Measurements from ENCODE around the gene NEK3.
"Not testable (repeated sequence)": the region's sequence is repeated elsewhere in the genome, so short reads cannot be mapped to it uniquely, and the experiment has no call there.

Gene NEK3

DNA sequence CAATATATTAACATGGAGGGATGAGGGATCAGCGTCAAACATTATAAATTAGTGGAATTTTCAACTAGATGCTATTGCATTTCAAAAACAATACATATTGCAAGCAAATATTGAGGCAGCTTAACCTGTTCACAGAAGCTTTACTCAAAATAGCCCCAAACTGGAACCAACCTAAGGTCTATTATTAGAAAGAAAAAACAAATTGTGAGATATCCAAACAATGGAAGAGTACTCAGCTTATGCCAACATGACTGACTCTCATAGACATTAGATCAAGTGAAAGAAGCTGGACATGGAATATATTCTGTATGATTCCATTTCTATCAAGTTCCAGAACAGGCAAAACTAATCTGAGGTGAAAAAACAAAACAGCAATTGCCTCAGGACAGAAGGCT is 27.6 kb upstream of the NEK3 start:
- FAIRE-seq (no peak), DNase-seq (ENCODE audit: insufficient read length, low spot score) (no peak)
- TF ChIP-seq, protein P1, sequence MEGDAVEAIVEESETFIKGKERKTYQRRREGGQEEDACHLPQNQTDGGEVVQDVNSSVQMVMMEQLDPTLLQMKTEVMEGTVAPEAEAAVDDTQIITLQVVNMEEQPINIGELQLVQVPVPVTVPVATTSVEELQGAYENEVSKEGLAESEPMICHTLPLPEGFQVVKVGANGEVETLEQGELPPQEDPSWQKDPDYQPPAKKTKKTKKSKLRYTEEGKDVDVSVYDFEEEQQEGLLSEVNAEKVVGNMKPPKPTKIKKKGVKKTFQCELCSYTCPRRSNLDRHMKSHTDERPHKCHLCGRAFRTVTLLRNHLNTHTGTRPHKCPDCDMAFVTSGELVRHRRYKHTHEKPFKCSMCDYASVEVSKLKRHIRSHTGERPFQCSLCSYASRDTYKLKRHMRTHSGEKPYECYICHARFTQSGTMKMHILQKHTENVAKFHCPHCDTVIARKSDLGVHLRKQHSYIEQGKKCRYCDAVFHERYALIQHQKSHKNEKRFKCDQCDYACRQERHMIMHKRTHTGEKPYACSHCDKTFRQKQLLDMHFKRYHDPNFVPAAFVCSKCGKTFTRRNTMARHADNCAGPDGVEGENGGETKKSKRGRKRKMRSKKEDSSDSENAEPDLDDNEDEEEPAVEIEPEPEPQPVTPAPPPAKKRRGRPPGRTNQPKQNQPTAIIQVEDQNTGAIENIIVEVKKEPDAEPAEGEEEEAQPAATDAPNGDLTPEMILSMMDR (IDR thresholded peaks at IDR 0.05; ENCODE audit: insufficient read depth, missing control alignments), result no peak

DNA sequence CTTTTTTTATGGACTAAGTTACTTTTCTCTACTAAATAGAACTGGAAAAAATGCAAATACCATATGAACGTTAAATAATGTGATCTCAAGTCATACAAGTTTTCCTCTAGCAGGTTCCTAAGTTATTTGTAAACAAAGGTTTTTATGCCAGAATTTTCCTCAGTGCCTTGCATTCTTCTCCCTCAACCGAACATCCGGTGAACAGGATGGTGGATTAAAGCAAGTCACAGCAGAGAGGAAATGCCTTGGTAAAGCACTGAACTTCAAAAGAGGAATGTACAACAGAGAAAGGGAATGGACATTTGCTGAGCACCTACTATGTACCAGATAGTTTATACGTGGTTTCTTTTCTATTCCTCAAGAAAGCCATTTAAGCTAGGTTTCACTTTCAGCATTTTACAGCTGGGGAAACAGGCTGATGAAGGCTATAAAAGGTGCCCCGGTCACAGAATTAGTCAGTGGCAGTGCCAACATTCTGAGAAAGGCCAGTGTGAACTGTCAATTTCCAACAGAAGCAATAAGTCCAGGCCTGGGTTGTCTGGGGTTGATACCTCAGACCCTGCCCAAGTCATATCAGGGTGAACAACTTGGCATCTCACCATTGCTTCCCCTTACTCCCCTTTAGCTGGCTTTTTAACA is 22.0 kb upstream of the NEK3 start:
- not testable (repeated sequence) for FAIRE-seq; DNase-seq (ENCODE audit: insufficient read length, low spot score)

DNA sequence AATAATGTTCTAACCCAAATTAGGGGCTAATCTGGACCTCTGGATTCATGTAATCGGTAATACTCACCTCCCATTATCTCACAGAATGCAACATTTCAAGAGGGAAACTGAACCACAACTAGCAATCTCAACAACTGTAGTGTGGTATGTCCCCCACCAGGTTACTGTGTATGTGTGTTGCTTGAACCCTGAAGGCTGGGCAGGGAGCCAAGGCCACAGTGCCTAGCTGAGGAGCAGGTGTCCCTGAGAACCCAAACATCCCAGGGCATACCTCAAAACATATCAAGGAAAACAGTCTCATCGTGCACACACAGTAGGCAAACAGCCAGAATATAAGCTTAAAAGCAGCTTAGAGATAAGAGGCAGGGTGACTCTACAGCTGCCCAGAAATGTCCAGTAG is 20.5 kb upstream of the NEK3 start:
- no peak for FAIRE-seq

DNA sequence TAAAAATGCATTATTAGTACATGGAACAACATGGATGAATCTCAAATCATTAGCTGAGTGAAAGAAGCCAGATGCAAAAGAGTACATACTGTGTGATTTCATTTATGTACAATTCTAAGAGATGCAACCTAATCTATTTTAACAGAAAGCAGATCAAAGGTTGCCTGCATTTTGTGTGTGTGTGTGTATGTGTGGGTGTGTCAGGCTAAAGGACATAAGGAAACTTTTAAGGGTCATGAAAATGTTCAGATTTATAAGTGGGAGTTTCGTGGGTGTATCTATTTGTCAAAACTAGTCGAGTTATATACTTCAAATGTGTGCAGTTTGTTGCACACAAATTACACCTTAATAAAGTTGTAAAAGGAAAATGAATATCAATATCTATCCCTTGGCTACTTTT is 17.9 kb upstream of the NEK3 start:
- FAIRE-seq, result peak; percentile 66
- TF ChIP-seq, protein P1 (IDR thresholded peaks at IDR 0.05; ENCODE audit: insufficient read depth, missing control alignments), result no peak
- DNase-seq (ENCODE audit: insufficient read length, low spot score), result no peak

More for the DNA sequence above, 20.5 kb upstream of the NEK3 start:
- no peak for DNase-seq (ENCODE audit: insufficient read length, low spot score)
- TF ChIP-seq, protein P1 (IDR thresholded peaks at IDR 0.05; ENCODE audit: insufficient read depth, missing control alignments), result no peak

DNA sequence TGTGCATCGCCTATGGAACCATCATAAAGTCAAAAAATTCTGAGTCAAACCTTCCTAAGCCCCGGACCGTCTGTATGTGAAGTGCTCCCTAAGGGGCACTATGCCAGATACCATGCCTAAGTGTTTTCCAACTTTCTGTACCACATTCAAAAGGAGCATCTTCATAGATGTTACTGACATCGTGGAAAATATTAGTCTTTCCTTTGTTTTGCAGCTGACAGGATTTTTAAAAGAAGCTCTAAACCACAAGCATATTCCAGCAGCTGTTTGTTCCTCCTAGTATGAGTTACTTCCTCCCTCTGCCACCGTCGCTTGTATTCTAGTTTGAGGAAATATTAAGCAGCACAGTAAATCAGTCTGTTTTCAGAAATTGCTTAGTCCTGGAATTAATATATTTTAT is 14.6 kb upstream of the NEK3 start:
- DNase-seq (ENCODE audit: insufficient read length, low spot score); FAIRE-seq: not testable (repeated sequence)

DNA sequence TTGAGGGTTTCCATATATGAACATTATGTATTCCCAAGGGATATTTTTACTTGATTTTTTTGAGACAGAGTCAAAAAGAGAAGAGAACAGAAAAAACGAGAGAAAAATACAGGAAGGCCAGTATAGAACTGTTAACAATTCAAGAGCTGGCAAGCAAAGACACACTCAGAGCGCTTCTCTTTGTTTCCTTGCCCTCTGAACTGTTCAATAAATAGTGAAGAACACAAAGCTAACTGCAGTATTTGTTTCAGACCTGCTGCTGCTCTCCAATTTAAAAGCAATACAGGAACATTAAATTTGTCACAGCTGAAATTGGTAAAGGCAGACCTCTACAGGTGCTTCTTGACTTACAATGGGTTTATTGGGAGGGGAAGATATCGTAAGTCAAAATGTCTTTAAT is 14.0 kb upstream of the NEK3 start:
- FAIRE-seq, result no peak
- TF ChIP-seq, protein P1 (IDR thresholded peaks at IDR 0.05; ENCODE audit: insufficient read depth, missing control alignments), result no peak
- no peak for DNase-seq (ENCODE audit: insufficient read length, low spot score)

DNA sequence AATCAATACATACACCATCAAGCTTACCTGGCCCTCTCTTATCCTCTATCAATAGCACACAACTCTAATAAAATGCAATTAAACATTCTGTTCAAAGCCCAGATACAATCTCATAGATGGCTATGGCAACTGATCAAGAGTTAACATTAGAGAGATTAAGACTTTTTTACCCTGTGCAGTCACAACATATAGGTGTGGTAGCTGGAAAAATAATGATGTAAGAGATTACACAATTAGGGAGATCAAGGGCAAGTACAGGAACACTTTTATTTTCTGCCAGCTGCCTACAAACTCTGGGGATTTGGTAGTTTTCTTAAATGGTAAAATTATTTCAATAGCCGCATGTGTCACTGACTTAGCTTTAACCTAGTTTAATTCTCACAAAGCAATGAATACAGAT is 12.3 kb upstream of the NEK3 start:
- not testable (repeated sequence) for FAIRE-seq; DNase-seq (ENCODE audit: insufficient read length, low spot score)

DNA sequence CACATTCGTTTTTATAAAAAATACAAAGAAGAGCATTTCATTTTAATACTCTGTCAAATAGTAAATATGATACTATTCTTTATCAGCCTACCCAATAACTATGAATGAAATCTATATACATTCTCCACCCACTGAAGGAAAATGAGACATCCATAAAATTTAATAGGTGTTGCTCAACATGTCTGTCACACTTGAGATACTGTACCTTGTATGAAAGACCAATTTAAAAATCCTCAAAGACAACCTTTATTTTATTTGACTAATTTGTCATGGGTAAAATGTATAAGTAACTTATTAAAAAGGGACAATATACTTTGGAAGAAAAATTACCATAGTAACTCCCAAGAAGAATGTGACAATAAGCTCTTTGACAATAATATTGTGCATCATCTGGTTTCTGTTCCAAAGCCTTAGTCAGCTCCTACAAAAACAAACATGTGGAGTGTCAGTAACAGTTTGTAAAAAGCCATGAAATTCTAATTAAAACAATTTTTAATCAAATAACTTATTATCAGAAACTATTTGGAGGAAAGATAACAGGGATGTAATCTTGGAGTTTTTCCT is 11.5 kb upstream of the NEK3 start:
- not testable (repeated sequence) for FAIRE-seq; DNase-seq (ENCODE audit: insufficient read length, low spot score)

DNA sequence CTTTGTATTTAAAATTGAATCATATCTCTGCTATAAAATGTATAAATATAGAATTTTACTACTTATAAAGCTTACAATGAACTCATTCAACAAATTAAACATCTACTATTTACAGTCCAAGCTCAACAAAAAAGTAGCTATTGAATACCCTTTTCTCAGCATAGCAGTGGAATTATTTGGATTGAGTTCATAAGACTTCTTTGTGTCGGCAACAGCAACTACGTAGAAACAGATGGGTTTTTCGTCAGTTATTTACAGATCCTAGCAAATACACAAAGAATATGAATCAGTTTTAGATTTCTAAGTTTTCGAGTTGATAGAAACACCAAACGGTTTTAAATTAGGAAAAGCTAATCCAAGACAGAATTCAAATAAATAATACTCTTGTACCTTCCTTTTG is 10.4 kb upstream of the NEK3 start:
- TF ChIP-seq, protein P1 (IDR thresholded peaks at IDR 0.05; ENCODE audit: insufficient read depth, missing control alignments), result no peak
- no peak for FAIRE-seq

More for the DNA sequence above, 10.4 kb upstream of the NEK3 start:
- DNase-seq (ENCODE audit: insufficient read length, low spot score), result no peak
